NT2/D1 (cell line): ENCODE measurements around the gene OR52A1.
"Not testable (repeated sequence)": the region's sequence is repeated elsewhere in the genome, so short reads cannot be mapped to it uniquely, and the experiment has no call there.

Experiments
- DNase-seq: peaks from one replicate; pipeline ENCODE4 v3.0.0-alpha.2; 2011; ENCODE audit warnings: low read depth, low spot score
- H3K27me3 ChIP-seq: 2 replicates; pipeline ENCODE4 v1.6.0; 2011; ENCODE audit warnings: mild to moderate bottlenecking; ENCODE audit not compliant: insufficient read length, insufficient read depth
- H3K36me3 ChIP-seq: 2 replicates; pipeline ENCODE4 v1.6.1; 2011; ENCODE audit warnings: mild to moderate bottlenecking, low read length, mixed read lengths; ENCODE audit not compliant: insufficient read depth, insufficient read length
- H3K4me1 ChIP-seq: 2 replicates; pipeline ENCODE4 v1.5.1; 2011; ENCODE audit not compliant: insufficient read depth, insufficient read length
- H3K4me3 ChIP-seq: 2 replicates; pipeline ENCODE4 v1.5.1; 2011; ENCODE audit warnings: low read depth; ENCODE audit not compliant: insufficient read length
- H3K9ac ChIP-seq: 2 replicates; pipeline ENCODE4 v1.6.0; 2011; ENCODE audit warnings: low read depth; ENCODE audit not compliant: insufficient read length
- H3K9me3 ChIP-seq: 2 replicates; pipeline ENCODE4 v1.5.1; 2011; ENCODE audit warnings: mild to moderate bottlenecking, low read length; ENCODE audit not compliant: insufficient read depth
- SUZ12 ChIP-seq: IDR thresholded peaks from 2 replicates; pipeline ENCODE4 v1.6.1; 2011; ENCODE audit not compliant: insufficient read length, insufficient read depth; ENCODE audit errors: extremely low read depth
- YY1 ChIP-seq: IDR thresholded peaks from 2 replicates; pipeline ENCODE4 v1.6.1; 2011; ENCODE audit not compliant: insufficient read length, insufficient read depth
- ZNF274 ChIP-seq: IDR thresholded peaks from 2 replicates; pipeline ENCODE4 v1.6.1; 2011; ENCODE audit warnings: mild to moderate bottlenecking, low read depth, low read length

The OR52A1 gene

DNA sequence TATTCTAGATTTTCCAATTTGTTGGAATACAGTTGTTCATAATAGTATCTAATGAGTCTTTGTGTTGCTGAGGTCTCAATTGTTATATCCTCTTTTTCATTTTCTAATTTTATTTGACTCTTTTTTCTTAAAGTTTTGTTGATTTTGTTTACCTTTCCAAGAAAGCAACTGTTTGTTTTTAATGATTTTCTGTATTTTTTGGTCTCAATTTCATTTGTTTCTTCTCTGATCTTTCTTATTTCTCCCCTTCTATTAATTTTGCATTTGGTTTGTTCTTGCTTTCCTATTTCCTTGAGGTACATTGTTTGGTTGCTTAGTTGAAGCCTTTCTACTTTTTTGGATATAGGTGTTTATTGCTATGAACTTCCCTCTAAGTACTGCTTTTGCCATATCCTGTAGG, 5.2 kb upstream of the OR52A1 start:
- Histone ChIP-seq H3K36me3 (no peaks in the 10 kb centered on the region), H3K4me3 (no peak overlapping the region), H3K27me3 (no peaks in the 10 kb centered on the region), H3K9me3 (0 out of 2 replicates have a peak, but pooled peaks cover 9% of the 10 kb centered on the region), H3K9ac (no peak overlapping the region), H3K4me1 (no peaks in the 10 kb centered on the region)
- DNase-seq = no peak
- TF ChIP-seq SUZ12 (no peak), YY1 (no peak), ZNF274 (no peak)

DNA sequence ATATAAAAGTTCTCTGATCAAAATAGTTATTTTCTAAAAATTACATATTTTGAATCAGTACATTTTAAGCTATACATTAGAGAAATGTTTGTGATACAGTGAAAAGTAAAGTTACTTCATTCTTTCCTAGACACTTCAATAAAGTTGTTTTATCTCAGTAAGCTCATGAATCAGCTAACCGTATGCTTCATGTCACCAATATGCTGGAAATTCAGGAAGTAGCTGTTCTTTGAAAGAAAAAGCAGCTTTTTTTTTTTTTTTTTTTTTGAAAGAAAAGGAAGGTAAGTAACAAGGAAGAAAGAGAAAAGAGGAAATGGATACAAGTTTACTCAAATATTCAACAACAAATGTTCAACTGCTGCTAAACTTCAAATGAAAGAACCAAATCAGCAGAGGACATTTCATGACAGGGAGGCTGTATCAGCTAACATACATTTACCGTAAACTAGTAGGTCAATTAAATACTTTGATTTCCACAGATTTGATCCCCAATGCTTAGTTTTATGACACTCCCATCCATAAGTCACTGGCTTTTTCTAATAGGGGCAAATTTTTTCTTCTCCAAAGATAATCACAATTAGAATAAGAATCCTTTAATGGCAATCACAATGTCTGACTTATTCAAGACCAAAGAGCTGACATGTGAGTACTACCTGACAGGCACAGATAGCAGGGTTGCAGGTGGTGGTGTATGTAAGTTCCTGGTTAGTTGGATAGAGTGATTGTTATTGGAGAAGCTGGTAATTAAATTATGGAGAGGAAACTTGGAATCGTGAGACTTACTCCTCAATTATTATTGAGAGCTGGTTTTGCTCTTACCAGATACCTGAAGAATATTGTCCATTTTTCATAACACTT, 754 bp downstream of the OR52A1 start:
- Histone ChIP-seq H3K4me1 (no peaks in the 10 kb centered on the region), H3K9ac (no peak overlapping the region), H3K9me3 (no peaks in the 10 kb centered on the region), H3K4me3 (no peak overlapping the region), H3K27me3 (no peaks in the 10 kb centered on the region), H3K36me3 (no peaks in the 10 kb centered on the region)
- no peak for TF ChIP-seq ZNF274
- TF ChIP-seq SUZ12 = no peak
- TF ChIP-seq YY1 = no peak
- DNase-seq = no peak

DNA sequence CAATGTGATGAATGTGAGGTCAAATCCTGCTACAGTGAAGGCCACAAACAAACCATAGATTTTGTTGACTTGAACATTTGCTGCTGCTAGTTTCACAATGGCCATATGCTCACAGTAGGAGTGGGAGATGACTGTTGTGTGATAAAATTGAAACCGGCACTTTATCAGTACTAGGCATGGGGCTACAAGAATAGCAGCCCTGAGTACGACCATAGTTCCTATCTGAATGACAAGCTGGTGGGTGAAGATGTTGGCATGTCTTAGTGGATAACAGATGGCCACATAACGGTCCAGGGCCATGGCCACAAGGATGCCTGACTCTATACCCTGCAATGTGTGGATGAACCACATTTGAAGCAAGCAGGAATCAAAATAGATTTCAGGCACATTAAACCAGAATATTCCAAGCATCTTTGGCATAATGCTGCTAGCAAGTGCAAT, 2.8 kb downstream of the OR52A1 start:
- Histone ChIP-seq H3K4me1 (no peaks in the 10 kb centered on the region), H3K27me3 (no peaks in the 10 kb centered on the region), H3K9ac (no peak overlapping the region), H3K9me3 (no peaks in the 10 kb centered on the region), H3K36me3 (no peaks in the 10 kb centered on the region), H3K4me3 (no peak overlapping the region)
- DNase-seq = no peak
- TF ChIP-seq ZNF274 (no peak), YY1 (no peak), SUZ12 (no peak)

DNA sequence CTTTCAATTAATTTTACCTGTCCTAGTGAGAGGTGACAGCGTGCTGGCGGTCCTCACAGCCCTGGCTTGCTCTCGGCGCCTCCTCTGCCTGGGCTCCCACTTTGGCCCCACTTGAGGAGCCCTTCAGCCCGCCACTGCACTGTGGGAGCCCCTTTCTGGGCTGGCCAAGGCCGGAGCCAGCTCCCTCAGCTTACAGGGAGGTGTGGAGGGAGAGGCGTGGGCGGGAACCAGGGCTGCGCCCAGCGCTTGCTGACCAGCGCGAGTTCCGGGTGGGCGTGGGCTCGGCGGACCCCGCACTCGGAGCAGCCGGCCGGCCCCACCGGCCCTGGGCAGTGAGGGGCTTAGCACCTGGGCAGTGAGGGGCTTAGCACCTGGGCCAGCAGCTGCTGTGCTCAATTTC, 10.4 kb downstream of the OR52A1 start:
- H3K4me1 ChIP-seq, H3K27me3 ChIP-seq, H3K9me3 ChIP-seq, DNase-seq, H3K36me3 ChIP-seq, H3K9ac ChIP-seq, H3K4me3 ChIP-seq: not testable (repeated sequence)

DNA sequence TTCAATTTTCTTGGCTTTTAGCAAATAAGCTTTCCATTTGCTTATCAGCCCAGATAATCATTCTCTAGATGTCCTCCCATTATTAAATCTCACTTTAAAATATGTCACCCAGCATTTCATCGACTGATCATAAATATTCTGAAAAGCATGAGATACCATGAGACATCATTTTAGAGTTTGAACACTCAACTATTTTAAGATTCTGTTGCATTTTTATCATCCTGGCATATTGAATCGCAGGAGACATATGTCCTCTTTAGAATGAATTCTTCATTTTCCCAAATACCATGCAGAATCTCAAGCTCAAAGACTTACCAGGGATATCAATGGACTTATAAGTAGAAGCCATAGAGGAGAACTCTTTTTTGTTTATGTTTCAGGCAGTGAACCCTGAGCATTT, 16.6 kb downstream of the OR52A1 start, which contains the start of gene OR52A5:
TSS of gene OR52A5 (minus strand) at position 361 of the 400 bp plus-strand sequence. CDS start 5,714 bp downstream, outside the sequence.
- no peaks in the 10 kb centered on the region for H3K27me3 ChIP-seq
- DNase-seq = no peak
- no peak within 1 kb of the TSS for H3K9ac ChIP-seq
- no peak within 1 kb of the TSS for H3K4me3 ChIP-seq
- no peak for TF ChIP-seq SUZ12
- no peak for TF ChIP-seq ZNF274
- no peak for TF ChIP-seq YY1
- no peaks in the 10 kb centered on the region for H3K36me3 ChIP-seq
- H3K4me1 ChIP-seq = no peaks in the 10 kb centered on the region
- no peaks in the 10 kb centered on the region for H3K9me3 ChIP-seq

DNA sequence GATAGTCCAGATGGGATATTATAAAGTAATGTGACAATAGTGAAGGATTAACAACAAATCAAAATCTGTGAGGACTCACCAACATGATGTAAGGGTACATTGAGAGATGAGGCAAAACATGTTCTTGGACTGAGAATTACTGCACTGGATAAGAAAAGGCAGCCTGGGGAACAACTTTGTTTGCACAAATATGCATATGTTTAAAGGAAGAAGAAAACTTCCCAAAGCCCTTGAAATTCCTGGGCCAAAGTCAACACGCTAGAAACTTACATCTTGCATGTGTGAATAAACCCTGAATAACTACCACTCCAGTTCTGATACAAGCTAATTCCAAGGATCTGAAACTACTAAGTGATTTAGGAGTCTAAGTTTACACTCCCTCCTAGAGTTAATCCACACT, 17.5 kb downstream of the OR52A1 start:
- no peak for DNase-seq
- Histone ChIP-seq H3K4me3 (no peak overlapping the region), H3K9ac (no peak overlapping the region), H3K27me3 (no peaks in the 10 kb centered on the region), H3K36me3 (no peaks in the 10 kb centered on the region), H3K4me1 (no peaks in the 10 kb centered on the region), H3K9me3 (no peaks in the 10 kb centered on the region)
- TF ChIP-seq SUZ12 (no peak), ZNF274 (no peak), YY1 (no peak)

DNA sequence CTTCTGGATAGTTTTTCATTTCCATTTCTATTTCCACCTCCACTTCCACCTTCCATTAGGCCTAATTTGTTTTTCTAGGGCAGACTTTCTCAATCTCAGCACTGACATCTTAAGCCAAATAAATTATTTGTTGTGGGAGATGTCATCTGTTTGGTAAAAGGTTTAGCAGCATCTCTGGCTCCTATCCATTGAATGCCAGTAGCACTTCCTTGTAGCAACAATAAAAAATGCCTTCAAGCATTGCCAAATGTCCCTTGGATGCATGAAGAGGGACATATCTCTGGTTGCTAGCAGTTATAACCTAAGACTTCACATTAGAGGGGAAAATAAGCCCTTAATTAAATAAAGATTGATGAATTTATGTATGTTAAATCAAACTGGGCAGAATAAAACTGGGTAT, 18.3 kb downstream of the OR52A1 start:
- no peak for DNase-seq
- TF ChIP-seq YY1 (no peak), SUZ12 (no peak), ZNF274 (no peak)
- H3K27me3 ChIP-seq = no peaks in the 10 kb centered on the region
- H3K4me1 ChIP-seq = no peaks in the 10 kb centered on the region
- no peak overlapping the region for H3K4me3 ChIP-seq
- no peak overlapping the region for H3K9ac ChIP-seq
- H3K9me3 ChIP-seq = no peaks in the 10 kb centered on the region
- H3K36me3 ChIP-seq = no peaks in the 10 kb centered on the region
